Endothelial cell of umbilical vein (primary cell): ENCODE results near the gene WNT9B.

ENCODE experiments used
- CTCF ChIP-seq, 2 donors: IDR thresholded peaks; 1 replicate in 1 of 2; 2 replicates in 1 of 2; pipeline ENCODE4 v1.5.1; 2011; ENCODE audit warnings: low read length in 2 of 2, mild to moderate bottlenecking in 2 of 2, moderate library complexity in 2 of 2, control low read depth in 1 of 2, inconsistent platforms in 1 of 2, low read depth in 1 of 2; ENCODE audit not compliant: insufficient read depth in 1 of 2; ENCODE audit errors: extremely low read depth in 1 of 2
- EZH2 ChIP-seq: IDR thresholded peaks from 2 replicates; pipeline ENCODE4 v1.6.1; 2012; ENCODE audit warnings: borderline replicate concordance, low read depth, mild to moderate bottlenecking, moderate library complexity, low read length, inconsistent platforms; ENCODE audit not compliant: severe bottlenecking
- JUN ChIP-seq: IDR thresholded peaks from 2 replicates; pipeline ENCODE4 v1.6.1; 2011; ENCODE audit warnings: borderline replicate concordance, low read depth; ENCODE audit not compliant: insufficient read length, insufficient read depth
- MAX ChIP-seq: IDR thresholded peaks from 2 replicates; pipeline ENCODE4 v1.6.1; 2011; ENCODE audit not compliant: insufficient read depth, insufficient read length
- POLR2A ChIP-seq: IDR thresholded peaks from 2 replicates; pipeline ENCODE4 v1.6.1; 2012; ENCODE audit warnings: low read depth, mild to moderate bottlenecking, control low read depth, low read length
- POLR2AphosphoS5 ChIP-seq: IDR thresholded peaks from 2 replicates; pipeline ENCODE4 v1.6.1; 2012; ENCODE audit warnings: low read depth, mild to moderate bottlenecking, control low read depth, low read length, moderate library complexity; ENCODE audit not compliant: insufficient read depth

- TF ChIP-seq CTCF (IDR thresholded peaks at IDR 0.05; ENCODE audit: extremely low read depth in 1 of 2, insufficient read depth in 1 of 2, low read depth in 1 of 2, low read length in 2 of 2) (no peak), POLR2A (no peak), POLR2AphosphoS5 (no peak), EZH2 (no peak), MAX (no peak), JUN (no peak)
Measured at GRCh38 chr17:46876353-46876887, 25.0 kb downstream of the WNT9B start.
